Activated CD4-positive, CD25-positive, alpha-beta regulatory T cell (primary cell): Measurements from ENCODE around the gene VPS13A.

Experiments used
- DNase-seq, 4 experiments: peaks; one replicate each; lab custom pipeline; 2025; lab: John Stamatoyannopoulos, UW

Gene VPS13A

GRCh38 chr9:77457916-77458592 lies 280.7 kb downstream of the VPS13A start:
- DNase-seq: peak in 2 of 4 experiments; percentile 27 to 42

- DNase-seq: no peak
Measured at GRCh38 chr9:77460938-77461337, 283.6 kb downstream of the VPS13A start.

GRCh38 chr9:77462066-77462465 lies 284.7 kb downstream of the VPS13A start:
- DNase-seq: no peak

- DNase-seq: no peak
Measured at GRCh38 chr9:77463151-77463550, 285.8 kb downstream of the VPS13A start.

- DNase-seq: no peak
Measured at GRCh38 chr9:77464661-77465060, 287.3 kb downstream of the VPS13A start.

- DNase-seq: no peak
Measured at GRCh38 chr9:77469515-77470231, 292.3 kb downstream of the VPS13A start.
